Mononuclear cell (primary cell): Measurements from ENCODE around the gene GMPS. TPM values are rescaled to one million over a fixed set of nuclear protein-coding genes. Genes with fewer than 3 reads are reported as not detected.
"Not testable (repeated sequence)": the region's sequence is repeated elsewhere in the genome, so short reads cannot be mapped to it uniquely, and the experiment has no call there.

Experiments used
- H3K27me3 ChIP-seq: 2 replicates; pipeline ENCODE4 v1.6.0; 2011; ENCODE audit warnings: low read length, control low read depth; ENCODE audit not compliant: insufficient read depth
- H3K4me1 ChIP-seq: 2 replicates; pipeline ENCODE4 v1.5.1; 2011; ENCODE audit warnings: mild to moderate bottlenecking, low read length, control low read depth; ENCODE audit not compliant: insufficient read depth
- H3K4me3 ChIP-seq: 2 replicates; pipeline ENCODE4 v1.5.1; 2011; ENCODE audit warnings: mild to moderate bottlenecking, low read length, moderate library complexity
- H3K9me3 ChIP-seq: 2 replicates; pipeline ENCODE4 v1.5.1; 2011; ENCODE audit warnings: low read depth, mild to moderate bottlenecking, control low read depth, low read length
- total RNA-seq: library from RNA; depleted of rRNA; stranded (reverse); fragments of >200 nt; gene quantifications from one replicate; pipeline ENCODE4 v1.2.3, GENCODE V29; 2012

GMPS gene
- total RNA-seq, 1 donor: 43.6 TPM

GRCh38 chr3:155948476-155948875 is 78.0 kb downstream of the GMPS start:
- no peaks in the 10 kb centered on the region for H3K4me1 ChIP-seq
- H3K4me3 ChIP-seq: no peak overlapping the region
- H3K9me3 ChIP-seq: no peaks in the 10 kb centered on the region
- H3K27me3 ChIP-seq: no peaks in the 10 kb centered on the region

- no peak overlapping the region for H3K4me3 ChIP-seq
- H3K27me3 ChIP-seq: no peaks in the 10 kb centered on the region
- H3K4me1 ChIP-seq: no peaks in the 10 kb centered on the region
- no peaks in the 10 kb centered on the region for H3K9me3 ChIP-seq
Observed at GRCh38 chr3:155949453-155950217, 79.2 kb downstream of the GMPS start.

- no peaks in the 10 kb centered on the region for H3K9me3 ChIP-seq
- no peak overlapping the region for H3K4me3 ChIP-seq
- no peaks in the 10 kb centered on the region for H3K4me1 ChIP-seq
- H3K27me3 ChIP-seq: no peaks in the 10 kb centered on the region
Observed at GRCh38 chr3:155956508-155957411, 86.3 kb downstream of the GMPS start.

GRCh38 chr3:155957412-155957880 is 87.0 kb downstream of the GMPS start:
- Histone ChIP-seq H3K9me3 (no peaks in the 10 kb centered on the region), H3K4me1 (no peaks in the 10 kb centered on the region), H3K4me3 (no peak overlapping the region), H3K27me3 (no peaks in the 10 kb centered on the region)

GRCh38 chr3:155958676-155959075 is 88.2 kb downstream of the GMPS start:
- Histone ChIP-seq H3K9me3 (no peaks in the 10 kb centered on the region), H3K27me3 (no peaks in the 10 kb centered on the region), H3K4me1 (no peaks in the 10 kb centered on the region), H3K4me3 (no peak overlapping the region)

- H3K9me3 ChIP-seq: no peaks in the 10 kb centered on the region
- H3K27me3 ChIP-seq: no peaks in the 10 kb centered on the region
- H3K4me1 ChIP-seq: no peaks in the 10 kb centered on the region
- no peak overlapping the region for H3K4me3 ChIP-seq
Observed at GRCh38 chr3:155960060-155960459, 89.6 kb downstream of the GMPS start.

GRCh38 chr3:155961044-155961443 is 90.6 kb downstream of the GMPS start:
- H3K4me3 ChIP-seq, H3K27me3 ChIP-seq, H3K4me1 ChIP-seq, H3K9me3 ChIP-seq: not testable (repeated sequence)

GRCh38 chr3:155963570-155963969 is 93.1 kb downstream of the GMPS start:
- H3K27me3 ChIP-seq: no peaks in the 10 kb centered on the region
- no peaks in the 10 kb centered on the region for H3K4me1 ChIP-seq
- H3K4me3 ChIP-seq: no peak overlapping the region
- H3K9me3 ChIP-seq: no peaks in the 10 kb centered on the region

GRCh38 chr3:155970398-155970797 is 99.9 kb downstream of the GMPS start:
- H3K4me1 ChIP-seq: no peaks in the 10 kb centered on the region
- no peaks in the 10 kb centered on the region for H3K27me3 ChIP-seq
- H3K9me3 ChIP-seq: no peaks in the 10 kb centered on the region
- H3K4me3 ChIP-seq: no peak overlapping the region

GRCh38 chr3:155972885-155973584 is 102.6 kb downstream of the GMPS start:
- no peaks in the 10 kb centered on the region for H3K27me3 ChIP-seq
- no peaks in the 10 kb centered on the region for H3K4me1 ChIP-seq
- no peaks in the 10 kb centered on the region for H3K9me3 ChIP-seq
- H3K4me3 ChIP-seq: no peak overlapping the region

GRCh38 chr3:155978324-155978723 is 107.9 kb downstream of the GMPS start:
- H3K9me3 ChIP-seq: no peaks in the 10 kb centered on the region
- no peaks in the 10 kb centered on the region for H3K27me3 ChIP-seq
- H3K4me3 ChIP-seq: no peak overlapping the region
- no peaks in the 10 kb centered on the region for H3K4me1 ChIP-seq

- no peaks in the 10 kb centered on the region for H3K4me1 ChIP-seq
- H3K27me3 ChIP-seq: no peaks in the 10 kb centered on the region
- H3K4me3 ChIP-seq: no peak overlapping the region
- no peaks in the 10 kb centered on the region for H3K9me3 ChIP-seq
Observed at GRCh38 chr3:155979746-155980145, 109.3 kb downstream of the GMPS start.

- Histone ChIP-seq H3K4me3 (no peak overlapping the region), H3K9me3 (no peaks in the 10 kb centered on the region), H3K27me3 (no peaks in the 10 kb centered on the region), H3K4me1 (no peaks in the 10 kb centered on the region)
Observed at GRCh38 chr3:155981669-155982068, 111.2 kb downstream of the GMPS start.

GRCh38 chr3:155983834-155984474 is 113.5 kb downstream of the GMPS start:
- no peaks in the 10 kb centered on the region for H3K9me3 ChIP-seq
- H3K4me1 ChIP-seq: no peaks in the 10 kb centered on the region
- H3K27me3 ChIP-seq: no peaks in the 10 kb centered on the region
- H3K4me3 ChIP-seq: no peak overlapping the region
